RWPE2 (cell line): ENCODE data around the gene PCDHGA10.
"Not testable (repeated sequence)": the region's sequence is repeated elsewhere in the genome, so short reads cannot be mapped to it uniquely, and the experiment has no call there.

ENCODE experiments used
- ATAC-seq: fragments of 200-7000 bp; cut with Tn5 transposase; 3 replicates; pipeline ENCODE4 v1.9.1; 2021; ENCODE audit warnings: low read depth
- DNase-seq: peaks from one replicate; pipeline ENCODE4 v3.0.0-alpha.2; 2020; ENCODE audit warnings: low spot score
- H3K27ac ChIP-seq: fragments of 450-650 bp; 2 replicates; pipeline ENCODE4 v1.5.1; 2017; ENCODE audit warnings: mild to moderate bottlenecking; ENCODE audit not compliant: poor library complexity, severe bottlenecking
- H3K27me3 ChIP-seq: fragments of 250-450 bp; sonication (Bioruptor Pico); 2 replicates; pipeline ENCODE4 v1.5.1; 2021; ENCODE audit warnings: mild to moderate bottlenecking, moderate library complexity; ENCODE audit not compliant: insufficient read depth, poor library complexity, severe bottlenecking
- H3K36me3 ChIP-seq: fragments of 250-450 bp; sonication (Bioruptor Pico); 2 replicates; pipeline ENCODE4 v1.5.1; 2020; ENCODE audit warnings: low read depth, mild to moderate bottlenecking, moderate library complexity
- H3K4me1 ChIP-seq: fragments of 250-450 bp; sonication (Bioruptor Pico); 2 replicates; pipeline ENCODE4 v1.5.1; 2021; ENCODE audit warnings: mild to moderate bottlenecking, moderate library complexity; ENCODE audit not compliant: insufficient read depth, poor library complexity, severe bottlenecking
- H3K4me3 ChIP-seq: fragments of 250-450 bp; sonication (Bioruptor Pico); 2 replicates; pipeline ENCODE4 v1.5.1; 2021; ENCODE audit warnings: mild to moderate bottlenecking, moderate library complexity; ENCODE audit not compliant: severe bottlenecking
- H3K9me3 ChIP-seq: fragments of 250-450 bp; sonication (Bioruptor Pico); 2 replicates; pipeline ENCODE4 v1.5.1; 2021; ENCODE audit warnings: mild to moderate bottlenecking, moderate library complexity; ENCODE audit not compliant: severe bottlenecking
- TF ChIP-seq, protein P1 (sequence below): fragments of 450-650 bp; IDR thresholded peaks from one replicate; pipeline ENCODE4 v1.5.1; 2017; ENCODE audit warnings: mild to moderate bottlenecking, moderate library complexity; ENCODE audit not compliant: poor library complexity, severe bottlenecking

Gene PCDHGA10

DNA sequence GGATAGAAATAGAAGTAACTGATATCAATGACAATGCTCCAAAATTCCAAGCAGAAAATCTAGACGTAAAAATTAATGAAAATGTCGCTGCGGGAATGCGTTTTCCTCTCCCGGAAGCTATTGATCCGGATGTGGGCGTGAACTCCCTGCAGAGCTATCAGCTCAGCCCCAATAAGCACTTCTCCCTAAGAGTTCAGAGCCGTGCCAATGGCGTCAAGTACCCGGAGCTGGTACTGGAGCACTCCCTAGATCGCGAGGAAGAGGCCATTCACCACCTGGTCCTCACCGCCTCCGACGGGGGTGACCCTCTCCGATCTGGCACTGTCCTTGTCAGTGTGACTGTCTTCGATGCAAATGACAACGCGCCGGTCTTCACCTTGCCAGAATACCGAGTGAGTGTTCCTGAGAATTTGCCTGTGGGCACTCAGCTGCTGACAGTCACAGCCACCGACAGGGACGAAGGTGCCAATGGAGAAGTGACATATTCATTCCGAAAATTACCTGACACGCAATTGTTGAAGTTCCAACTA, 818 bp downstream of the PCDHGA10 start:
- Histone ChIP-seq H3K4me3 (no peak overlapping the region), H3K9me3 (peaks cover 27% of the 10 kb centered on the region), H3K4me1 (no peaks in the 10 kb centered on the region), H3K27me3 (no peaks in the 10 kb centered on the region), H3K36me3 (0 out of 2 replicates have a peak, but pooled peaks cover 5% of the 10 kb centered on the region), H3K27ac (no peak overlapping the region)
- TF ChIP-seq, protein P1, sequence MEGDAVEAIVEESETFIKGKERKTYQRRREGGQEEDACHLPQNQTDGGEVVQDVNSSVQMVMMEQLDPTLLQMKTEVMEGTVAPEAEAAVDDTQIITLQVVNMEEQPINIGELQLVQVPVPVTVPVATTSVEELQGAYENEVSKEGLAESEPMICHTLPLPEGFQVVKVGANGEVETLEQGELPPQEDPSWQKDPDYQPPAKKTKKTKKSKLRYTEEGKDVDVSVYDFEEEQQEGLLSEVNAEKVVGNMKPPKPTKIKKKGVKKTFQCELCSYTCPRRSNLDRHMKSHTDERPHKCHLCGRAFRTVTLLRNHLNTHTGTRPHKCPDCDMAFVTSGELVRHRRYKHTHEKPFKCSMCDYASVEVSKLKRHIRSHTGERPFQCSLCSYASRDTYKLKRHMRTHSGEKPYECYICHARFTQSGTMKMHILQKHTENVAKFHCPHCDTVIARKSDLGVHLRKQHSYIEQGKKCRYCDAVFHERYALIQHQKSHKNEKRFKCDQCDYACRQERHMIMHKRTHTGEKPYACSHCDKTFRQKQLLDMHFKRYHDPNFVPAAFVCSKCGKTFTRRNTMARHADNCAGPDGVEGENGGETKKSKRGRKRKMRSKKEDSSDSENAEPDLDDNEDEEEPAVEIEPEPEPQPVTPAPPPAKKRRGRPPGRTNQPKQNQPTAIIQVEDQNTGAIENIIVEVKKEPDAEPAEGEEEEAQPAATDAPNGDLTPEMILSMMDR: no peak
- no peak for ATAC-seq
- DNase-seq: no peak

DNA sequence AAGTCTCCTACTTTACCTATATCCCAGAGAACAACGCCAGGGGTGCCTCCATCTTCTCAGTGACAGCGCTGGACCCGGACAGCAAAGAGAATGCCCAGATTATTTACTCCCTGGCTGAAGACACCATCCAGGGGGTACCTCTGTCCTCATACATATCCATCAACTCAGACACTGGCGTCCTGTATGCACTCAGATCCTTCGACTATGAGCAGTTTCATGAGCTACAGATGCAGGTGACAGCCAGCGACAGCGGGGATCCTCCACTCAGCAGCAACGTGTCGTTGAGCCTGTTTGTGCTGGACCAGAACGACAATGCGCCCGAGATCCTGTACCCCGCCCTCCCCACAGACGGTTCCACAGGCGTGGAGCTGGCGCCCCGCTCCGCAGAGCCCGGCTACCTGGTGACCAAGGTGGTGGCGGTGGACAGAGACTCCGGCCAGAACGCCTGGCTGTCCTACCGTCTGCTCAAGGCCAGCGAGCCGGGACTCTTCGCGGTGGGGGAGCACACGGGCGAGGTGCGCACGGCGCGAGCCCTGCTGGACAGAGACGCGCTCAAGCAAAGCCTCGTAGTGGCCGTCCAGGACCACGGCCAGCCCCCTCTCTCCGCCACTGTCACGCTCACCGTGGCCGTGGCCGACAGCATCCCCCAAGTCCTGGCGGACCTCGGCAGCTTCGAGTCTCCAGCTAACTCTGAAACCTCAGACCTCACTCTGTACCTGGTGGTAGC, 1.9 kb downstream of the PCDHGA10 start:
- ATAC-seq, H3K4me1 ChIP-seq, H3K27me3 ChIP-seq, H3K4me3 ChIP-seq, DNase-seq, H3K27ac ChIP-seq, H3K36me3 ChIP-seq: not testable (repeated sequence)
- H3K9me3 ChIP-seq: peaks cover 30% of the 10 kb centered on the region

DNA sequence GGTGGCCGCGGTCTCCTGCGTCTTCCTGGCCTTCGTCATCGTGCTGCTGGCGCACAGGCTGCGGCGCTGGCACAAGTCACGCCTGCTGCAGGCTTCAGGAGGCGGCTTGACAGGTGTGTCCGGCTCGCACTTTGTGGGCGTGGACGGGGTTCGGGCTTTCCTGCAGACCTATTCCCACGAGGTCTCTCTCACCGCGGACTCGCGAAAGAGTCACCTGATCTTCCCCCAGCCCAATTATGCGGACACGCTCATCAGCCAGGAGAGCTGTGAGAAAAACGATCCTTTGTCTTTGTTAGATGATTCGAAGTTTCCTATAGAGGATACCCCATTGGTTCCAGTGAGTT, 2.5 kb downstream of the PCDHGA10 start:
- not testable (repeated sequence) for DNase-seq, H3K4me3 ChIP-seq, H3K27me3 ChIP-seq, H3K36me3 ChIP-seq, H3K27ac ChIP-seq, H3K4me1 ChIP-seq, ATAC-seq
- H3K9me3 ChIP-seq: peaks cover 35% of the 10 kb centered on the region

DNA sequence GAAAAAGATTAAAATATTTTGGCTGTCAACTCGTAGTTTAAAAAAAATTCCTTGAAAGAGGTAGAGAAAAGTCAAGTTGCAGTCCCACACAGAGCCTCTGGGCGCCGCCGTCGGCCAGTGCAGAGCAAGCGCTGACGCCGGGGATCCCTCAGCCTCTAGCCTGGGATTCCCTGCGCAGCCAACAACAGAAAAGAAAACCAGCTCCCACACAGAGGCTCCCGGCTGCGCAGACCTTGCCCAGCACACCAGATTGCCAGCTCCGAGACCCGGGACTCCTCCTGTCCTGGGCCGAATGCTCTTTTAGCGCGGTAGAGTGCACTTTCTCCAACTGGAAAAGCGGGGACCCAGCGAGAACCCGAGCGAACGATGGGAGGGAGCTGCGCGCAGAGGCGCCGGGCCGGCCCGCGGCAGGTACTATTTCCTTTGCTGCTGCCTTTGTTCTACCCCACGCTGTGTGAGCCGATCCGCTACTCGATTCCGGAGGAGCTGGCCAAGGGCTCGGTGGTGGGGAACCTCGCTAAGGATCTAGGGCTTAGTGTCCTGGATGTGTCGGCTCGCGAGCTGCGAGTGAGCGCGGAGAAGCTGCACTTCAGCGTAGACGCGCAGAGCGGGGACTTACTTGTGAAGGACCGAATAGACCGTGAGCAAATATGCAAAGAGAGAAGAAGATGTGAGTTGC, 4.8 kb downstream of the PCDHGA10 start, which contains the start of gene PCDHGB7:
Gene PCDHGB7 (plus strand): TSS at position 184 of the 679 bp plus-strand sequence. CDS start 183 bp downstream, at position 367.
- H3K27ac ChIP-seq, H3K36me3 ChIP-seq, H3K27me3 ChIP-seq, DNase-seq, H3K4me1 ChIP-seq: not testable (repeated sequence)
- TF ChIP-seq, protein P1: peak; percentile 77
- ATAC-seq: peak; percentile 92
- H3K4me3 ChIP-seq: peak within 1 kb of the TSS; percentile 17
- peaks cover 56% of the 10 kb centered on the region for H3K9me3 ChIP-seq

DNA sequence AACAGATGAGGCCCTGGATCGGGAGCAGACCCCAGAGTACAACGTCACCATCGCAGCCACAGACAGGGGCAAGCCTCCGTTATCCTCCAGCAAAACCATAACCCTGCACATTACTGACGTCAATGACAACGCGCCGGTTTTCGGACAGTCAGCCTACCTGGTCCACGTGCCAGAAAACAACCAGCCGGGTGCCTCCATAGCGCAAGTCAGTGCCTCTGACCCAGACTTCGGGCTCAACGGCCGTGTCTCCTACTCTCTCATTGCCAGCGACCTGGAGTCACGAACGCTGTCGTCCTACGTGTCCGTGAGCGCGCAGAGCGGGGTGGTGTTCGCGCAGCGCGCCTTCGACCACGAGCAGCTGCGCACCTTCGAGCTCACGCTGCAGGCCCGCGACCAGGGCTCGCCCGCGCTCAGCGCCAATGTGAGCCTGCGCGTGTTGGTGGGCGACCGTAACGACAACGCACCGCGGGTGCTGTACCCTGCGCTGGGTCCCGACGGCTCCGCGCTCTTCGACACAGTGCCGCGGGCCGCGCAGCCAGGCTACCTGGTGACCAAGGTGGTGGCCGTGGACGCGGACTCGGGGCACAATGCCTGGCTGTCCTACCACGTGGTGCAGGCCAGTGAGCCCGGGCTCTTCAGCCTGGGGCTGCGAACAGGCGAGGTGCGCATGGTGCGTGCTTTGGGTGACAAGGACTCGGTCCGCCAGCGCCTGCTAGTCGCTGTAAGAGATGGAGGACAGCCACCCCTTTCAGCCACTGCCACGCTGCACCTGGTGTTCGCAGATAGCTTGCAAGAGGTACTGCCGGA, 6.5 kb downstream of the PCDHGA10 start:
- Histone ChIP-seq H3K36me3 (0 out of 2 replicates have a peak, but pooled peaks cover 5% of the 10 kb centered on the region), H3K4me1 (no peaks in the 10 kb centered on the region), H3K27ac (no peak overlapping the region), H3K27me3 (no peaks in the 10 kb centered on the region), H3K4me3 (no peak overlapping the region), H3K9me3 (peaks cover 56% of the 10 kb centered on the region)
- TF ChIP-seq, protein P1: no peak
- ATAC-seq (no peak), DNase-seq (no peak)
